Midbrain (tissue), 1 donor: Measurements from ENCODE around the gene ZNF532.
A peak's percentile ranks its signal among the peaks of the same experiment; 100 is the strongest.
"Not testable (repeated sequence)": the region's sequence is repeated elsewhere in the genome, so short reads cannot be mapped to it uniquely, and the experiment has no call there.

ENCODE experiments used
- DNase-seq: peaks from one replicate; lab custom pipeline; 2025; lab: John Stamatoyannopoulos, UW

ZNF532 gene

GRCh38 chr18:58847383-58848071, 17.1 kb upstream of the ZNF532 start:
- DNase-seq, result no peak

DNA sequence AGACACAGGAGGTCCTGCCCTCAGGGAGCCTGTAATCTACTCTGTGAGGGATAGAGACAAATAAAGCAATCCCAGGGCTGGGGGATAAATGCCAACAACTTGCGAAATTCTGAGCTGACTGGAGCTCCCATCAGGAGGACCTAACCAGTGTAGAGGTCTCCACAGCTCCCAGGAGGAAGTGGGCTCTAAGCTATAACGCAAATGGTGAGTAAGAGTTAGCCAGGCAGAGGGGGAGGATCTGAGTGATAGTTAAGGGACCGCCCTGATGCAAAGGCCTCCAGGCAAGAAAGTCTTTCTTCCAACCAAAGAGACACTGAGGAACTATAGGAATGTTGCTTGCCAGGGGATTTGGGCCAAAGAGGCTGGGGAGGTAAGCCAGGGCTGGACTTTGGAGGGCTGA, 16.0 kb upstream of the ZNF532 start:
- DNase-seq, result no peak

GRCh38 chr18:58850786-58851469, 13.7 kb upstream of the ZNF532 start:
- no peak for DNase-seq

GRCh38 chr18:58851856-58852255, 12.8 kb upstream of the ZNF532 start:
- no peak for DNase-seq

DNA sequence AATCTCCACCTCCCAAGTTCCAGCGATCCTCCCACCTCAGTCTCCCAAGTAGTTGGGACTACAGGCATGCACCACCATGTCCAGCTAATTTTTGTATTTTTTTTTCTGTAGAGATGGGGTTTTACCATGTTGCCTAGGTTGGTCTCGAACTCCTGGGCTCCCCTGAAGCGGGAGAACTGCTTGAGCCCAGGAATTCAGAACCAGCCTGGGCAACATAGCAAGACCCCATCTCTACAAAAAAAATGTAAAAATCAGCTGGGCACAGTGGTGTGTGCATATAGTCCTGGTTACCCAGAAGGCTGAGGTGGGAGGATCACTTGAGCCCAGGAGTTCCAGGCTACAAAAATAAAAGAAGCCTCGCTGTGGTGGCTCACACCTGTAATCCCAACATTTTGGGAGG, 12.0 kb upstream of the ZNF532 start:
- DNase-seq, result no peak

- DNase-seq, result no peak
These were observed 11.1 kb upstream of the ZNF532 start for GRCh38 chr18:58853561-58853960.

DNA sequence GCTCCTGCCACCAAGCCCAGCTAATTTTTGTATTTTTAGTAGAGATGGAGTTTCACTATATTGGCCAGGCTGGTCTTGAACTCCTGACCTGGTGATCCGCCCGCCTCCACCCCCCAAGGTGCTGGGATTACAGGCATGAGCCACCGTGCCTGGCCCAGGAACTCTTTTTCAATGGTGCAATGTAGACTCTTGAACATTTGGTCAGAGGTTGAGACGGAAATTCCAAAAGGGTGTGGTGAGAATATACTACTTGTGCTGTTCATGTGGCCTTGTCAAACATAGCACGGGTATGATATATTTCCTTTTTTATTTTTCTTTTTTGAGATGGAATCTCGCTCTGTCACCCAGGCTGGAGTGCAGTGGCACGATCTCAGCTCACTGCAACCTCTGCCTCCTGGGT, 9.2 kb upstream of the ZNF532 start:
- DNase-seq, result not testable (repeated sequence)

GRCh38 chr18:58856881-58857280, 7.8 kb upstream of the ZNF532 start:
- DNase-seq, result no peak

GRCh38 chr18:58858591-58859468, 5.8 kb upstream of the ZNF532 start:
- DNase-seq, result peak; percentile 13

DNA sequence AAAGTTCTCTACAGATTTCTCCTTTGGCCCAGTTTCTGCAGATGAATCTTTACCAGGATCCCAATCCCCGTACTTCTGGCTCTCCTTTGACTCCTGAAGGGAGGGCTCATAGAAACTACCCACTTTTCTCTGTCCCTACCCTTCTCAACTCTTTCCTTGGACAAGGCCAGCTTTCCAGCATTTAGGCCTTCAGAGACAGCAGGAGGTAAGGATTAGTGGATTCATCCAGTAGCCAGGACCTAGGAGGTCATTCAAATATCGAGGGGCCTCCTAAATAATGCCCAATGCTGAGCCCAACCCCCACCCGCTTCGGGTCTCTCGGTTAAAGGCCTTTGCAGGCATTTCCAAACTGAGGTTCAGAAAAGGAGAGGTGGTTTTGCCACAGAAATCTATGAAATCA, 4.8 kb upstream of the ZNF532 start:
- DNase-seq, result no peak

- DNase-seq, result peak; percentile 52
These were observed 3.9 kb upstream of the ZNF532 start for GRCh38 chr18:58860747-58861231.

- DNase-seq, result peak; percentile 42
These were observed 3.3 kb upstream of the ZNF532 start for GRCh38 chr18:58861353-58861752.

DNA sequence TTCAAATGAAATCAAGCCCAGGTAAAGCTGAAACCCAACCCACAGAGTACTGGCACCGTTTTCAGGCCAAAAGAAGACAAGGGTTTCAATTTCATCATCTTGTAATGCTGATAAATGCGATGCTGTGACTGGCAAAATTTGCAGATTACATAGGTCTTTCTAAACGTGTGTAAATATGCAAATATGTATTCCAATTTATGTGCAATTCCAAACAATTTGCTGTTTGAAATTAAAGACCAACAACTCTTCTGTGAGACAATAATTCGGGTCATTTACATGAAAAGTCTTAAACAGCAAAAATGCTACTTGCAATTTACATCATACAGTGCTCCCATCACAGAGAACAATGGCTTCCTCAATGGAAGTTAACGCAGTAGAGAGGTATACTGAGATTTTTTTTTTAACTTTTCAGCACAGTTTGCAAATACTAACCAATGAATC, 2.8 kb upstream of the ZNF532 start:
- no peak for DNase-seq

GRCh38 chr18:58862356-58862755, 2.3 kb upstream of the ZNF532 start:
- DNase-seq, result peak; percentile 59

GRCh38 chr18:58862851-58863538, 1.7 kb upstream of the ZNF532 start:
- peak; percentile 65 for DNase-seq

- DNase-seq, result peak; percentile 54
These were observed 1.0 kb upstream of the ZNF532 start for GRCh38 chr18:58863539-58864145.

DNA sequence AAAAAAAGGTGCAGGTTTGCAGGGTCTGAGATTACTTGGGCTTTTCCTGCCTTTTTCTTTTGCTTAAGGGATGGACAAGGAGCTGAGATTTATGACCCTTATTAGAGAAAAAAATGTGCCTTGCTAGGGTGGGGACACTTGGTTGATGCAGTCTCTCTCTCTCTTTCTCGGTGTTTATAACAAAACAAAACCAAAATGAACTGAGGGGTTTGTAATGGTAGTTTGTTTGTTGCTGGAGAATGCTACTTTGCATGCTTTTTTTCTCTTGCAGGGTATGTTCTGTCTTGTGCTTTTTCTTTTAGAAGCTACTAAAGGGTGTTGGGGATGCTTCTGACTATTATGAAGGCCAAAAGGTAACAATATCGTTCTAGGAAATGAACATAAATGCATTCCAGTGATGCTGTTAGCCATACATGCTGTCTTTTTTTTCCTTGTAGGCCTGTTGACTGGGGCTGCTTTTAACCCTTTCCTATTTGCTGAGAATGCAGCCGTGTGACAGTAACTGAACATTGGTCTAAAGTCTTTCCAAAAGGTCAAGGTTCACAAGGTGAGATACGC, 435 bp downstream of the ZNF532 start:
- peak; percentile 60 for DNase-seq

DNA sequence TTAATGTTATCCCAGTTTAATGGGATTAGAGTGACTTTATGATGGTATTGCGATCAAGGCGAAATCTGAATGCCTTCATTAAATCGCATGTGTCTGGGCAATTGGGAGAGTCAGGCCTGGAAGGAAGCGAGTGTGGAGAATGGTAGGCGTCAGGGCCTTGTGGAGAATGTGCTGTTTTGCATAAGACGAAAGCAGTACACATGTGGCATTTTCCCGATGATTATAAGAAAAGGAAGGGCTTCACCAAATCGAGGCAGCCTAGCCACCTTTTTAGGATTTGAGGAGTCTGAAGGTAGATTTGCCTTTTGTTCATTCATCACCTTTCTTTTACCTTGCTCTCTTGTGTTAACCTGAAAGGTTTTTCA, 1.0 kb downstream of the ZNF532 start:
- DNase-seq, result peak; percentile 52

GRCh38 chr18:58866066-58866772, 1.5 kb downstream of the ZNF532 start:
- DNase-seq, result peak; percentile 61

DNA sequence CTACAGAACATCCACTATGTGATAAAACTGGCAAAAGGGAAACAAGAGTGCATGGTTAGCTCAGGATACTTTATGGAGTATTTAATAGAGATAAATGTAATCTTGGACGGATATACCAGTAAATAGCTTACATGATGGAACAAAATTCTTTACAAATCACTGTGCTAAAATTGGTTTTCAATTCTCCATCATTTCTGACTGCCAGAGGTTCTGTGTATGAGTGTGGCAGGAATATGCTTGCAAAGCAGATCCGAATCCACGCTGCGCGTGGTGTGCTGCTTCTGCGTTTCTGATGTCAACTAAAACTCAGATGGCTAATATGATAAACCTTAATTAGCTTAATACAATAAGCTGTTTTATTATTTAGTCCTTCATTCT, 2.1 kb downstream of the ZNF532 start:
- peak; percentile 59 for DNase-seq
